GM19463 (cell line): ENCODE data around the gene MTARC1.

ENCODE experiments used
- ATAC-seq: cut with Tn5 transposase; IDR thresholded peaks from one replicate; pipeline ENCODE4 v1.9.1; 2021; ENCODE audit warnings: mild to moderate bottlenecking, moderate library complexity; ENCODE audit not compliant: unreplicated experiment

Gene MTARC1

GRCh38 chr1:220786337-220787068 lies at the start of gene MTARC1:
Gene MTARC1, plus strand, starts transcription at chr1:220786913. Its CDS starts 32 bp downstream, at chr1:220786945.
- peak; percentile 75 for ATAC-seq

GRCh38 chr1:220741349-220741748 lies 45.4 kb upstream of the MTARC1 start:
- ATAC-seq, result no peak

GRCh38 chr1:220741825-220742224 lies 44.9 kb upstream of the MTARC1 start:
- ATAC-seq, result no peak

DNA sequence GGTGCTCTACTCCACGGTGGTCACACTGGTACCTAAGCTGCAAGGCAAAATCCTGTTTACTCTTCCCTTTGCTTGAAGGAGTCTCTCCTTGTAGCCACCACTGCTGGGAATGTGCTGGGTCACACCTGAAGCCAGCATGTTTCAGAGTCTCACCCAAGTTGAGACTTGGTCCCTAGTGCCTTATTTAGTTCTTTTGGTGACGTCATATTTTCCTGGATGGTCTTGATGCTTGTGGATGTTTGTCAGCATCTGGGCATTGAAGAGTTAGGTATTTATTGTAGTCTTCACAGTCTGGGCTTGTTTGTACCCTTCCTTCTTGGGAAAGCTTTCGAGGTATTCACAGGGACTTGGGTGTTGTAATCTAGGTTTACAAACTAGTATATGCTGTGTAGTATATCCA lies 44.2 kb upstream of the MTARC1 start:
- ATAC-seq, result no peak

- no peak for ATAC-seq
Measured at GRCh38 chr1:220746851-220747250, 39.9 kb upstream of the MTARC1 start.

GRCh38 chr1:220747437-220748088 lies 39.1 kb upstream of the MTARC1 start:
- peak; percentile 5 for ATAC-seq

- ATAC-seq, result peak; percentile 95
Measured at GRCh38 chr1:220748089-220748934, 38.4 kb upstream of the MTARC1 start, which contains the start of gene MTARC2. Gene MTARC2, plus strand, starts transcription at chr1:220748322. Its CDS starts 210 bp downstream, at chr1:220748532.

GRCh38 chr1:220748936-220749335 lies 37.8 kb upstream of the MTARC1 start:
- ATAC-seq, result no peak

DNA sequence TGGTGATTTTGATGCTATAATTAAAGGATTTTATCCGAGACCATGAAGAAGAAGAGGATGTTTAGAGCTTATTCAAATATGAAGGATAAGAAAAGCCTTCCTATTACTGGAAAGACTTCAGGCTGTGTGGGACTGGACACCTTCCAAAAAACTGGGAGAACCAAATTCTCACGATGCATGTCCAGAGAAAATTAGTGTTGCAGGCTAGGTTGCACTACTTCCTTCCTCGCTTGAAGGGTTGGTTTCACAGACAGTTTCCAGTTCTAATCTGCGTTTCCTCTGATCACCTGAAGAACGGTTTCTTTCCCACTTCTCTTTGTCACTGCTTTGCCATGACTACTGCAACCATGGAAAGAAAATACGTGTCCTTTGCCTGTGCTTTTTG lies 36.6 kb upstream of the MTARC1 start:
- ATAC-seq, result no peak

GRCh38 chr1:220751111-220751510 lies 35.6 kb upstream of the MTARC1 start:
- ATAC-seq, result no peak

GRCh38 chr1:220754212-220754917 lies 32.3 kb upstream of the MTARC1 start:
- no peak for ATAC-seq

- ATAC-seq, result no peak
Measured at GRCh38 chr1:220754918-220755295, 31.8 kb upstream of the MTARC1 start.

- no peak for ATAC-seq
Measured at GRCh38 chr1:220755309-220755708, 31.4 kb upstream of the MTARC1 start.

DNA sequence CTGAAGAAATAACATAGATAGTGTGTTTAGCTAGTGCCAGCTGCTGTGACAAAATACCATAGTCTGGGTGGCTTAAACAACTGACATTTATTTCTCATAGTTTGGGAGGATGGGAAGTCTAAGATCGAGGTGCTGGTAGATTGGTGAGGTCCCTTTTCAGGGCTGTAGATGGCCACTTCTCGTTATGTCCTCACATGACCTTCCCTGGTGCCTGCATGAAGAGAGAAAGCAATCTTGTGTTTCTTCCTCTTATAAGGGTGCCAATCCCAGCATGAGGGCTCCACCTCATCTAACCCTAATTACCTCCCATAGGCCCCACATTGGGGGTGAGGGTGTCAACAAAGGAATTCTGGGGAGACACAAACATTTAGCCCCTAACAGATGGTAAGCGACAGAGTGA lies 29.3 kb upstream of the MTARC1 start:
- ATAC-seq, result no peak

- ATAC-seq, result no peak
Measured at GRCh38 chr1:220759147-220759546, 27.6 kb upstream of the MTARC1 start.

- ATAC-seq, result no peak
Measured at GRCh38 chr1:220761688-220762427, 24.9 kb upstream of the MTARC1 start.

- no peak for ATAC-seq
Measured at GRCh38 chr1:220764757-220765156, 22.0 kb upstream of the MTARC1 start.

GRCh38 chr1:220767312-220768125 lies 19.2 kb upstream of the MTARC1 start:
- no peak for ATAC-seq

GRCh38 chr1:220768126-220768601 lies 18.5 kb upstream of the MTARC1 start:
- no peak for ATAC-seq
